LNCaP clone FGC (cell line): ENCODE measurements around the gene PCF11.
A peak's percentile ranks its signal among the peaks of the same experiment; 100 is the strongest.

Experiments used
- DNase-seq: peaks from one replicate; pipeline ENCODE4 v3.0.0-alpha.2; 2011; ENCODE audit warnings: low read depth
- H3K4me3 ChIP-seq: 2 replicates; pipeline ENCODE4 v1.5.1; 2011; ENCODE audit warnings: mild to moderate bottlenecking, low read depth, low read length, control low read depth
- TF ChIP-seq, protein P1 (sequence below): IDR thresholded peaks from 2 replicates; pipeline ENCODE4 v1.5.1; 2012; ENCODE audit warnings: mild to moderate bottlenecking; ENCODE audit not compliant: control insufficient read depth, insufficient read depth; ENCODE audit errors: extremely low read depth

The PCF11 gene

DNA sequence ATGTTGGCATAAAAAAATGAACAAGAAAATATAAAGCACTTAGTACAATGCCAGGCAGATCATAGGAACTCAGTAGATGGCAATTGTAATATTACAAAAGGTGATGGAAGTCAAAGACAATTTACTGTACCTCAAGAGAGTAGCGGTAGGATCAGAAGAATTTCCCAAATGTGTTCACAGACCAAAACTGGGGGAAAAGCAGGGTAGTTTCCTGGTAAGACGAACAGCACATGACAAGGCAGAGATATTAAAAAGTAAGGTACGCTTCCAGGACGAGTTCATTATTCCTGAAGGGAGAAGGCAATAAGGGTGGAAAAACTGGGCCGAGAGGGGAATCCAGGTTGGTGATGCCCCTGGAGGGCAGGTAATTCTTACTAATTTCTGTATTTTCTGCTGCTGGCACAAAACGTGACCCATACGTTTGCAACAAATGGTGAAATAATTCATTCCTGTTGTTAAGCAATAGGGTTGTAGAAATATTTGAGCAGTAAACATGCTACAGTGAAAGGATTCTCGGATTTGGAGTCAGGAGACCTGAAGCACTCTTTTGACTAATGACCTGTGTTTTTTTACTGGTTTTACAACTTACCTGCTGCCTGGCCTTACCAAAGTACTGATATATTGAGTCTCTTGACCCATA lies 35.8 kb downstream of the PCF11 start:
- peak overlapping the region; percentile 86 for H3K4me3 ChIP-seq
- DNase-seq, result no peak
- TF ChIP-seq, protein P1, sequence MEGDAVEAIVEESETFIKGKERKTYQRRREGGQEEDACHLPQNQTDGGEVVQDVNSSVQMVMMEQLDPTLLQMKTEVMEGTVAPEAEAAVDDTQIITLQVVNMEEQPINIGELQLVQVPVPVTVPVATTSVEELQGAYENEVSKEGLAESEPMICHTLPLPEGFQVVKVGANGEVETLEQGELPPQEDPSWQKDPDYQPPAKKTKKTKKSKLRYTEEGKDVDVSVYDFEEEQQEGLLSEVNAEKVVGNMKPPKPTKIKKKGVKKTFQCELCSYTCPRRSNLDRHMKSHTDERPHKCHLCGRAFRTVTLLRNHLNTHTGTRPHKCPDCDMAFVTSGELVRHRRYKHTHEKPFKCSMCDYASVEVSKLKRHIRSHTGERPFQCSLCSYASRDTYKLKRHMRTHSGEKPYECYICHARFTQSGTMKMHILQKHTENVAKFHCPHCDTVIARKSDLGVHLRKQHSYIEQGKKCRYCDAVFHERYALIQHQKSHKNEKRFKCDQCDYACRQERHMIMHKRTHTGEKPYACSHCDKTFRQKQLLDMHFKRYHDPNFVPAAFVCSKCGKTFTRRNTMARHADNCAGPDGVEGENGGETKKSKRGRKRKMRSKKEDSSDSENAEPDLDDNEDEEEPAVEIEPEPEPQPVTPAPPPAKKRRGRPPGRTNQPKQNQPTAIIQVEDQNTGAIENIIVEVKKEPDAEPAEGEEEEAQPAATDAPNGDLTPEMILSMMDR, result no peak

GRCh38 chr11:83193315-83194280 lies 36.7 kb downstream of the PCF11 start, which contains the start of gene ANKRD42:
ANKRD42 (plus strand) TSS chr11:83193712; CDS start chr11:83194671, 959 bp downstream.
- peak within 1 kb of the TSS; percentile 86 for H3K4me3 ChIP-seq
- TF ChIP-seq, protein P1, result no peak
- DNase-seq, result peak; percentile 90

- DNase-seq, result no peak
- TF ChIP-seq, protein P1, result no peak
- peak overlapping the region; percentile 86 for H3K4me3 ChIP-seq
Observed at GRCh38 chr11:83194281-83195142, 37.6 kb downstream of the PCF11 start.

- no peak for DNase-seq
- TF ChIP-seq, protein P1, result no peak
- H3K4me3 ChIP-seq, result peak overlapping the region; percentile 86
Observed at GRCh38 chr11:83195143-83195466, 38.2 kb downstream of the PCF11 start.

DNA sequence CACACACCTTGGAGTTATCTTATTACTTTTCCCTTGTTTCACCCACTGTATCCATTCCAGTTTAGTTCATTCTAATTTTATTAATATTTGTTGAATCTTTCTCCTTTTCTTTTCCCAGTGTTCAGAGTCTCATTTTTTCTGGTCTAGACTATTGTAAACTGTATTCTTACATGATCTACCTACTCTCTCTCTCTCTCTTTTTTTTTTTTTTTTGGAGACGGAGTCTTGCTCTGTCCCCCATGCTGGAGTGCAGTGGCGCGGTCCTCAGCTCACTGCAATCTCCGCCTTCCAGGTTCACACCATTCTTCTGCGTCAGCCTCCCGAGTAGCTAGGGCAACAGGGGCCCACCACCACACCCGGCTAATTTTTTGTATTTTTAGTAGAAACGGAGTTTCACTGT lies 38.7 kb downstream of the PCF11 start:
- TF ChIP-seq, protein P1, result no peak
- no peak overlapping the region for H3K4me3 ChIP-seq
- DNase-seq, result no peak

GRCh38 chr11:83200035-83200434 lies 43.1 kb downstream of the PCF11 start:
- TF ChIP-seq, protein P1, result no peak
- no peak overlapping the region for H3K4me3 ChIP-seq
- no peak for DNase-seq
